OCI-LY1 (cell line): Measurements from ENCODE around the gene DCLK1.

Source experiments
- H2AFZ ChIP-seq: fragments of 200-600 bp; sonication (generic), shearing (Covaris generic); 2 replicates; pipeline ENCODE4 v1.6.0; 2014; ENCODE audit warnings: antibody characterized with exemption, mild to moderate bottlenecking, low read length
- H3F3A ChIP-seq: fragments of 200-600 bp; sonication (generic), shearing (Covaris generic); 2 replicates; pipeline ENCODE4 v1.6.0; 2014; ENCODE audit warnings: mild to moderate bottlenecking, antibody characterized with exemption, low read length, moderate library complexity; ENCODE audit not compliant: insufficient read depth
- H3K27ac ChIP-seq: fragments of 200-600 bp; sonication (generic); 2 replicates; pipeline ENCODE4 v1.5.1; 2014; ENCODE audit warnings: low read length, mixed run types, mild to moderate bottlenecking, low read depth; ENCODE audit not compliant: poor library complexity, severe bottlenecking
- H3K27me3 ChIP-seq: fragments of 200-600 bp; sonication (generic); 2 replicates; pipeline ENCODE4 v1.6.0; 2014; ENCODE audit warnings: antibody characterized with exemption, mild to moderate bottlenecking, low read length, moderate library complexity; ENCODE audit not compliant: insufficient read depth
- H3K36me3 ChIP-seq: fragments of 200-600 bp; sonication (generic); 2 replicates; pipeline ENCODE4 v1.6.1; 2014; ENCODE audit warnings: mild to moderate bottlenecking, antibody characterized with exemption, low read length, moderate library complexity, mixed read lengths; ENCODE audit not compliant: insufficient read depth
- H3K4me1 ChIP-seq: fragments of 200-600 bp; sonication (generic); 2 replicates; pipeline ENCODE4 v1.5.1; 2014; ENCODE audit warnings: mild to moderate bottlenecking, low read length, moderate library complexity; ENCODE audit not compliant: insufficient read depth, severe bottlenecking
- H3K4me2 ChIP-seq: fragments of 200-600 bp; sonication (generic), shearing (Covaris generic); 2 replicates; pipeline ENCODE4 v1.6.1; 2014; ENCODE audit warnings: low read length
- H3K4me3 ChIP-seq: fragments of 200-600 bp; sonication (generic); 2 replicates; pipeline ENCODE4 v1.5.1; 2014; ENCODE audit warnings: low read length, low read depth, mild to moderate bottlenecking, mixed read lengths; ENCODE audit not compliant: poor library complexity, severe bottlenecking
- H3K79me2 ChIP-seq: fragments of 200-600 bp; shearing (Covaris generic); 2 replicates; pipeline ENCODE4 v1.6.1; 2016; ENCODE audit warnings: mixed run types, low read length, mixed read lengths; ENCODE audit not compliant: insufficient read depth
- H3K9ac ChIP-seq: fragments of 200-600 bp; sonication (generic), shearing (Covaris generic); 2 replicates; pipeline ENCODE4 v1.6.1; 2014; ENCODE audit warnings: mild to moderate bottlenecking, low read length, mixed read lengths
- H3K9me2 ChIP-seq: fragments of 200-600 bp; sonication (generic), shearing (Covaris generic); 2 replicates; pipeline ENCODE4 v1.6.1; 2014; ENCODE audit warnings: low read depth, mild to moderate bottlenecking, low read length, mixed read lengths
- H3K9me3 ChIP-seq: fragments of 200-600 bp; shearing (Covaris generic); 2 replicates; pipeline ENCODE4 v1.6.1; 2014; ENCODE audit warnings: low read length, mixed read lengths
- H4K20me1 ChIP-seq: fragments of 200-600 bp; sonication (generic), shearing (Covaris generic); 2 replicates; pipeline ENCODE4 v1.6.0; 2016; ENCODE audit warnings: mild to moderate bottlenecking, low read length; ENCODE audit not compliant: insufficient read depth
- CTCF ChIP-seq: fragments of 200-600 bp; sonication (generic), shearing (Covaris generic); IDR thresholded peaks from 2 replicates; pipeline ENCODE4 v1.5.1; 2017; ENCODE audit warnings: mild to moderate bottlenecking, antibody characterized with exemption, low read length, moderate library complexity, mixed read lengths
- EZH2 ChIP-seq: fragments of 200-600 bp; sonication (generic), shearing (Covaris generic); IDR thresholded peaks from 2 replicates; pipeline ENCODE4 v1.8.0; 2017; ENCODE audit warnings: borderline replicate concordance, mixed run types, mild to moderate bottlenecking, antibody characterized with exemption, low read length, moderate library complexity, mixed read lengths

Gene DCLK1

GRCh38 chr13:36033035-36033434, 98.1 kb downstream of the DCLK1 start:
- Histone ChIP-seq H3K9me3 (no peaks in the 10 kb centered on the region), H3K79me2 (no peaks in the 10 kb centered on the region), H3K4me1 (no peaks in the 10 kb centered on the region), H3K4me3 (no peak overlapping the region), H3K9me2 (no peaks in the 10 kb centered on the region), H3K27me3 (no peaks in the 10 kb centered on the region), H3K9ac (no peak overlapping the region), H3F3A (no peaks in the 10 kb centered on the region), H4K20me1 (no peaks in the 10 kb centered on the region), H3K4me2 (no peak overlapping the region), H3K36me3 (no peaks in the 10 kb centered on the region), H2AFZ (no peak overlapping the region), H3K27ac (no peak overlapping the region)
- no peak for TF ChIP-seq CTCF
- no peak for TF ChIP-seq EZH2

GRCh38 chr13:36031490-36031889, 99.7 kb downstream of the DCLK1 start:
- no peak overlapping the region for H3K4me2 ChIP-seq

GRCh38 chr13:36030670-36031331, 100.4 kb downstream of the DCLK1 start:
- no peak overlapping the region for H3K27ac ChIP-seq
- no peak overlapping the region for H2AFZ ChIP-seq
- H3K4me1 ChIP-seq, result no peaks in the 10 kb centered on the region
- H3K9ac ChIP-seq, result no peak overlapping the region
- no peaks in the 10 kb centered on the region for H3K9me3 ChIP-seq
- H3K4me2 ChIP-seq, result no peak overlapping the region
- no peaks in the 10 kb centered on the region for H4K20me1 ChIP-seq
- no peaks in the 10 kb centered on the region for H3K36me3 ChIP-seq
- no peaks in the 10 kb centered on the region for H3F3A ChIP-seq
- H3K79me2 ChIP-seq, result no peaks in the 10 kb centered on the region
- no peak overlapping the region for H3K4me3 ChIP-seq
- no peak for TF ChIP-seq CTCF
- H3K9me2 ChIP-seq, result no peaks in the 10 kb centered on the region
- H3K27me3 ChIP-seq, result no peaks in the 10 kb centered on the region

More at GRCh38 chr13:36031490-36031889, 99.7 kb downstream of the DCLK1 start:
- TF ChIP-seq EZH2, result no peak
- TF ChIP-seq CTCF, result no peak
- Histone ChIP-seq H3K4me3 (no peak overlapping the region), H3K27me3 (no peaks in the 10 kb centered on the region), H3K27ac (no peak overlapping the region), H3K9me3 (no peaks in the 10 kb centered on the region), H3F3A (no peaks in the 10 kb centered on the region), H3K4me1 (no peaks in the 10 kb centered on the region), H2AFZ (no peak overlapping the region), H3K9me2 (no peaks in the 10 kb centered on the region), H4K20me1 (no peaks in the 10 kb centered on the region), H3K79me2 (no peaks in the 10 kb centered on the region), H3K36me3 (no peaks in the 10 kb centered on the region), H3K9ac (no peak overlapping the region)
